WTC11 (cell line): ENCODE measurements around the gene TUBB8. TPM values are rescaled to one million over a fixed set of nuclear protein-coding genes. Genes with fewer than 3 reads are reported as not detected.

Experiments used
- ATAC-seq: fragments of 200-7000 bp; cut with Tn5 transposase; 2 replicates; pipeline ENCODE4 v1.10.0; 2021; ENCODE audit warnings: mild to moderate bottlenecking, moderate library complexity
- CTCF ChIA-PET: fragments of 300-600 bp; sonication (Branson Sonifier 250); formaldehyde crosslinking; loops from one replicate; lab custom pipeline; 2021; ENCODE audit warnings: antibody characterized with exemption; lab: Charles Lee
- POLR2A ChIA-PET: fragments of 350-600 bp; sonication (Branson Sonifier 250); formaldehyde crosslinking; loops from one replicate; lab custom pipeline; 2021; ENCODE audit warnings: antibody characterized with exemption; lab: Charles Lee
- DNase-seq: peaks from one replicate; pipeline ENCODE4 v3.0.0; 2021; ENCODE audit warnings: low spot score
- H3K27ac Mint-ChIP-seq: 2 replicates; pipeline ENCODE4 v1.8.0; 2021; ENCODE audit warnings: mixed read lengths
- H3K27me3 Mint-ChIP-seq: 2 replicates; pipeline ENCODE4 v1.8.0; 2021; ENCODE audit warnings: low read depth, mild to moderate bottlenecking, moderate library complexity, mixed read lengths
- H3K36me3 Mint-ChIP-seq: 2 replicates; pipeline ENCODE4 v1.8.0; 2021; ENCODE audit warnings: mixed read lengths
- H3K4me1 Mint-ChIP-seq: 2 replicates; pipeline ENCODE4 v1.8.0; 2022; ENCODE audit warnings: mixed read lengths
- H3K4me3 Mint-ChIP-seq: 2 replicates; pipeline ENCODE4 v1.8.0; 2021; ENCODE audit warnings: mild to moderate bottlenecking, moderate library complexity, mixed read lengths
- H3K9me3 Mint-ChIP-seq: 2 replicates; pipeline ENCODE4 v1.8.0; 2021; ENCODE audit warnings: mixed read lengths
- CREM ChIP-seq: sonication (generic); formaldehyde crosslinking; IDR thresholded peaks from 2 replicates; pipeline ENCODE4 v1.8.1; 2022; ENCODE audit warnings: mild to moderate bottlenecking, missing genetic modification reagents, moderate library complexity
- E2F4 ChIP-seq: sonication (generic); formaldehyde crosslinking; IDR thresholded peaks from 2 replicates; pipeline ENCODE4 v1.8.1; 2022; ENCODE audit warnings: low read depth, mild to moderate bottlenecking, moderate library complexity, missing genetic modification reagents, borderline replicate concordance
- ESRRA ChIP-seq: sonication (generic); formaldehyde crosslinking; IDR thresholded peaks from 2 replicates; pipeline ENCODE4 v1.8.1; 2022; ENCODE audit warnings: mild to moderate bottlenecking, missing genetic modification reagents, borderline replicate concordance
- FOXP4 ChIP-seq: sonication (generic); formaldehyde crosslinking; IDR thresholded peaks from 2 replicates; pipeline ENCODE4 v1.8.0; 2022; ENCODE audit warnings: mild to moderate bottlenecking, missing genetic modification reagents
- GRHL2 ChIP-seq: fragments of 250-450 bp; sonication (Bioruptor Pico); IDR thresholded peaks from 2 replicates; pipeline ENCODE4 v1.8.0; 2022; ENCODE audit warnings: mild to moderate bottlenecking, moderate library complexity; ENCODE audit not compliant: insufficient replicate concordance, severe bottlenecking
- KAT7 ChIP-seq: sonication (generic); formaldehyde crosslinking; IDR thresholded peaks from 2 replicates; pipeline ENCODE4 v1.8.1; 2023; ENCODE audit warnings: missing genetic modification reagents, mild to moderate bottlenecking, borderline replicate concordance
- NR1H2 ChIP-seq: sonication (generic); formaldehyde crosslinking; IDR thresholded peaks from 2 replicates; pipeline ENCODE4 v1.9.0; 2021; ENCODE audit warnings: mild to moderate bottlenecking, moderate library complexity, missing genetic modification reagents
- PREB ChIP-seq: sonication (generic); formaldehyde crosslinking; IDR thresholded peaks from 2 replicates; pipeline ENCODE4 v1.8.1; 2022; ENCODE audit warnings: mild to moderate bottlenecking, missing genetic modification reagents, moderate library complexity, borderline replicate concordance
- PRRX2 ChIP-seq: fragments of 250-450 bp; sonication (Bioruptor Pico); IDR thresholded peaks from 2 replicates; pipeline ENCODE4 v1.8.0; 2021; ENCODE audit warnings: mild to moderate bottlenecking
- SMAD4 ChIP-seq: sonication (generic); formaldehyde crosslinking; IDR thresholded peaks from 2 replicates; pipeline ENCODE4 v1.8.0; 2022; ENCODE audit warnings: mild to moderate bottlenecking, missing genetic modification reagents
- STAT6 ChIP-seq: sonication (generic); formaldehyde crosslinking; conservative IDR thresholded peaks from 2 replicates; pipeline ENCODE4 v1.8.1; 2023; ENCODE audit warnings: mild to moderate bottlenecking, low read depth, missing genetic modification reagents, moderate library complexity
- TEAD4 ChIP-seq: sonication (generic); formaldehyde crosslinking; IDR thresholded peaks from 2 replicates; pipeline ENCODE4 v1.8.0; 2022; ENCODE audit warnings: mild to moderate bottlenecking, missing genetic modification reagents
- TP53 ChIP-seq: sonication (generic); formaldehyde crosslinking; IDR thresholded peaks from 2 replicates; pipeline ENCODE4 v1.8.1; 2023; ENCODE audit warnings: mild to moderate bottlenecking, missing genetic modification reagents
- ZMAT4 ChIP-seq: fragments of 250-450 bp; sonication (Bioruptor Pico); IDR thresholded peaks from 2 replicates; pipeline ENCODE4 v1.9.0; 2021; ENCODE audit warnings: mild to moderate bottlenecking
- ZNF121 ChIP-seq: sonication (generic); formaldehyde crosslinking; IDR thresholded peaks from 2 replicates; pipeline ENCODE4 v1.8.0; 2023; ENCODE audit warnings: missing genetic modification reagents
- ZNF138 ChIP-seq: sonication (generic); formaldehyde crosslinking; conservative IDR thresholded peaks from 2 replicates; pipeline ENCODE4 v1.8.1; 2022; ENCODE audit warnings: mild to moderate bottlenecking, moderate library complexity, missing genetic modification reagents
- ZNF281 ChIP-seq: sonication (generic); formaldehyde crosslinking; IDR thresholded peaks from 2 replicates; pipeline ENCODE4 v1.8.0; 2023; ENCODE audit warnings: mild to moderate bottlenecking, missing genetic modification reagents
- ZNF317 ChIP-seq: sonication (generic); formaldehyde crosslinking; IDR thresholded peaks from 2 replicates; pipeline ENCODE4 v1.8.1; 2023; ENCODE audit warnings: low read depth, mild to moderate bottlenecking, moderate library complexity, missing genetic modification reagents, borderline replicate concordance
- ZNF423 ChIP-seq: fragments of 250-450 bp; sonication (Bioruptor Pico); IDR thresholded peaks from 2 replicates; pipeline ENCODE4 v2.1.2; 2022; ENCODE audit warnings: mild to moderate bottlenecking, moderate library complexity
- total RNA-seq: library from RNA; stranded (reverse); gene quantifications from 3 replicates; pipeline ENCODE4 v1.2.3, GENCODE V29; 2021

TUBB8 gene
- total RNA-seq, 1 experiment from 2014 or later: 2.3 TPM

- TF ChIP-seq E2F4 (no peak), ZNF423 (no peak)
These were observed 47.4 kb upstream of the TUBB8 start (continued) for GRCh38 chr10:96466-96865.

GRCh38 chr10:95356-96115 is 46.4 kb upstream of the TUBB8 start:
- peaks cover 54% of the 10 kb centered on the region for H3K9me3 Mint-ChIP-seq

More at GRCh38 chr10:95356-96115, 46.4 kb upstream of the TUBB8 start:
- DNase-seq (no peak), ATAC-seq (no peak)
- H3K27ac Mint-ChIP-seq: no peak overlapping the region
- TF ChIP-seq ZNF281 (CRISPR knock-in tag) (no peak), GRHL2 (CRISPR knock-in tag) (no peak), FOXP4 (CRISPR knock-in tag) (no peak), PREB (no peak), ZNF317 (CRISPR knock-in tag) (no peak), PRRX2 (no peak), TP53 (CRISPR knock-in tag) (no peak), ZMAT4 (CRISPR knock-in tag) (no peak), ZNF121 (CRISPR knock-in tag) (no peak), SMAD4 (CRISPR knock-in tag) (no peak), ESRRA (no peak), NR1H2 (no peak), STAT6 (no peak), KAT7 (no peak), TEAD4 (CRISPR knock-in tag) (no peak), ZNF138 (CRISPR knock-in tag) (no peak), CREM (no peak)
- no peak overlapping the region for H3K4me3 Mint-ChIP-seq
- CTCF ChIA-PET: no interaction called here
- peaks cover 23% of the 10 kb centered on the region for H3K36me3 Mint-ChIP-seq
- H3K4me1 Mint-ChIP-seq: peaks cover 6% of the 10 kb centered on the region
- H3K27me3 Mint-ChIP-seq: peaks cover 26% of the 10 kb centered on the region
- POLR2A ChIA-PET: no interaction called here
